GM19351 (cell line): ENCODE measurements around the gene TGM4.

Experiments used
- ATAC-seq: cut with Tn5 transposase; IDR thresholded peaks from one replicate; pipeline ENCODE4 v1.9.1; 2021; ENCODE audit warnings: mild to moderate bottlenecking, moderate library complexity; ENCODE audit not compliant: unreplicated experiment

The TGM4 gene

GRCh38 chr3:44877333-44877732, 2.9 kb downstream of the TGM4 start:
- ATAC-seq: no peak

GRCh38 chr3:44880284-44880683, 5.9 kb downstream of the TGM4 start:
- ATAC-seq: no peak

- no peak for ATAC-seq
These were observed 9.0 kb downstream of the TGM4 start for GRCh38 chr3:44883213-44883955.

GRCh38 chr3:44883999-44884431, 9.6 kb downstream of the TGM4 start:
- no peak for ATAC-seq

GRCh38 chr3:44885618-44886017, 11.2 kb downstream of the TGM4 start:
- no peak for ATAC-seq

- no peak for ATAC-seq
These were observed 12.2 kb downstream of the TGM4 start for GRCh38 chr3:44886561-44886960.

- no peak for ATAC-seq
These were observed 12.7 kb downstream of the TGM4 start for GRCh38 chr3:44887101-44887500.

GRCh38 chr3:44890258-44890657, 15.8 kb downstream of the TGM4 start:
- ATAC-seq: no peak

- no peak for ATAC-seq
These were observed 16.4 kb downstream of the TGM4 start for GRCh38 chr3:44890852-44891251.

GRCh38 chr3:44892689-44893088, 18.3 kb downstream of the TGM4 start:
- ATAC-seq: no peak

- no peak for ATAC-seq
These were observed 18.7 kb downstream of the TGM4 start for GRCh38 chr3:44893097-44893496.

- ATAC-seq: no peak
These were observed 20.1 kb downstream of the TGM4 start for GRCh38 chr3:44894485-44894884.

GRCh38 chr3:44896440-44896839, 22.0 kb downstream of the TGM4 start:
- ATAC-seq: no peak

GRCh38 chr3:44899683-44900367, 25.4 kb downstream of the TGM4 start:
- no peak for ATAC-seq

- ATAC-seq: no peak
These were observed 28.2 kb downstream of the TGM4 start for GRCh38 chr3:44902628-44903027.

- ATAC-seq: no peak
These were observed 28.9 kb downstream of the TGM4 start for GRCh38 chr3:44903314-44903713.

GRCh38 chr3:44903751-44904150, 29.3 kb downstream of the TGM4 start:
- no peak for ATAC-seq

- ATAC-seq: no peak
These were observed 31.2 kb downstream of the TGM4 start for GRCh38 chr3:44905446-44906157.

- ATAC-seq: no peak
These were observed 32.6 kb downstream of the TGM4 start for GRCh38 chr3:44906997-44907396.

- ATAC-seq: no peak
These were observed 33.2 kb downstream of the TGM4 start for GRCh38 chr3:44907612-44908011.

GRCh38 chr3:44909063-44909462, 34.7 kb downstream of the TGM4 start:
- no peak for ATAC-seq

GRCh38 chr3:44910693-44911092, 36.3 kb downstream of the TGM4 start:
- ATAC-seq: no peak
